ENCODE data around the gene WWOX.

WWOX gene

DNA sequence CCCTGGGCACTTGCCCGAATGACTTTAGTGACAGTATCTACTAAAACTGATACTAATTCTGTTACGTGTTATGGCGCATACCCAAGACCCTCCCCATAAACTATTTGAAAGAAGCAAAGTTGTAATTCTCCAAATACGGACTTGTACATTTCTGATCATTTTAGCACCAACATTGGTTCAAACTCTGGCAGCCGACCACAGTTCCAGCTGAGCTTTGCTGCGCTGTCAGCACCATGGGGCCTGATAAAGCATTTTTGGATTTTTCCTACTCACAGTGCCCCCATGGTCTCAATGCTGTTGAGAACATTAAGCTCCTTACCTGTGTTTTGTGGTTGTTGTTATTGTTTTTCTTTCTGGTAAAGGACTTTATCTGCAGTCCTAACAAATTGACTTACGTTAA lies 1040.3 kb downstream of the WWOX start:
- Histone ChIP-seq H3K27me3 (ENCODE audit: insufficient read depth, low read length, poor library complexity) (no peaks in the 10 kb centered on the region), H2BK15ac (replicated peaks; ENCODE audit: low read depth) (no peak overlapping the region), H3K9ac (ENCODE audit: low read length) (no peak overlapping the region), H3K27ac (ENCODE audit: low read depth, low read length) (no peak overlapping the region), H3K4me3 (ENCODE audit: low read length) (no peak overlapping the region), H4K8ac (ENCODE audit: low read depth, low read length) (no peak overlapping the region), H2BK120ac (ENCODE audit: low read depth, low read length) (no peak overlapping the region), H2AK5ac (ENCODE audit: low read length) (no peak overlapping the region), H3K36me3 (ENCODE audit: control insufficient read depth, insufficient read depth, low read length) (no peaks in the 10 kb centered on the region), H3K4me2 (ENCODE audit: low read length) (no peak overlapping the region), H3K4me1 (ENCODE audit: control insufficient read depth, low read depth, low read length) (no peaks in the 10 kb centered on the region), H3K18ac (ENCODE audit: low read length) (no peak overlapping the region), H4K5ac (ENCODE audit: low read length) (no peak overlapping the region), H3K79me2 (ENCODE audit: control insufficient read depth, insufficient read depth, low read length) (no peaks in the 10 kb centered on the region), H3K56ac (ENCODE audit: low read length) (no peak overlapping the region), H2BK5ac (ENCODE audit: low read length) (no peak overlapping the region), H3K79me1 (ENCODE audit: low read length) (no peaks in the 10 kb centered on the region), H3K4ac (ENCODE audit: low read depth, low read length) (no peak overlapping the region), H3K23ac (ENCODE audit: low read length) (no peak overlapping the region)
- no peak for DNase-seq
- WGBS (ENCODE audit: extremely low coverage, insufficient coverage, low lambda C conversion rate): no CpG with 5 or more reads among the region's 7 CpGs

DNA sequence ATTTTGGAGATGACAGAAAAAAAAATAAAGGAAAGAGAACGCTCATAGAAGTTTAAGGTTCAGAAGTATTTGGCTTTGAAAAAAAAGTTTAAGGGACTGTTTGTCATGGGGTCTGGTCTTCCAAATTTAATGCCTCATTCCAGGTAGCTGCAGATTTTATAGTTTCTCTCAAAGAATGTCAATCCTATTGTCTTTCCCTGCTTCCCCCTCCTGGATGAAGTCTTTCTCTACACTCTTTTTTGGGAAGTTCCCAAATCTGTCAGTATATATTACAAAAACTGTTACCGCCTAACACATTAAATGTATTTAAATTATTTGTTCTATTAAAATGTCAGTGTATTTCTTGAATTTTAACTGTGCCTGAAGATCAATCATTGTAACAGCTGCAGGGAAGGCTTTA lies 1043.6 kb downstream of the WWOX start:
- Histone ChIP-seq H3K79me1 (ENCODE audit: low read length) (no peaks in the 10 kb centered on the region), H3K4me1 (ENCODE audit: control insufficient read depth, low read depth, low read length) (no peaks in the 10 kb centered on the region), H3K4ac (ENCODE audit: low read depth, low read length) (no peak overlapping the region), H2BK5ac (ENCODE audit: low read length) (no peak overlapping the region), H3K18ac (ENCODE audit: low read length) (no peak overlapping the region), H4K8ac (ENCODE audit: low read depth, low read length) (no peak overlapping the region), H3K4me2 (ENCODE audit: low read length) (no peak overlapping the region), H2BK15ac (replicated peaks; ENCODE audit: low read depth) (no peak overlapping the region), H3K36me3 (ENCODE audit: control insufficient read depth, insufficient read depth, low read length) (no peaks in the 10 kb centered on the region), H3K27me3 (ENCODE audit: insufficient read depth, low read length, poor library complexity) (no peaks in the 10 kb centered on the region), H3K4me3 (ENCODE audit: low read length) (no peak overlapping the region), H2BK120ac (ENCODE audit: low read depth, low read length) (no peak overlapping the region), H4K5ac (ENCODE audit: low read length) (no peak overlapping the region), H3K27ac (ENCODE audit: low read depth, low read length) (no peak overlapping the region), H3K9ac (ENCODE audit: low read length) (no peak overlapping the region), H2AK5ac (ENCODE audit: low read length) (no peak overlapping the region), H3K23ac (ENCODE audit: low read length) (no peak overlapping the region), H3K79me2 (ENCODE audit: control insufficient read depth, insufficient read depth, low read length) (no peaks in the 10 kb centered on the region), H3K56ac (ENCODE audit: low read length) (no peak overlapping the region)
- no peak for DNase-seq
- WGBS (ENCODE audit: extremely low coverage, insufficient coverage, low lambda C conversion rate): no CpG with 5 or more reads among the region's 2 CpGs

DNA sequence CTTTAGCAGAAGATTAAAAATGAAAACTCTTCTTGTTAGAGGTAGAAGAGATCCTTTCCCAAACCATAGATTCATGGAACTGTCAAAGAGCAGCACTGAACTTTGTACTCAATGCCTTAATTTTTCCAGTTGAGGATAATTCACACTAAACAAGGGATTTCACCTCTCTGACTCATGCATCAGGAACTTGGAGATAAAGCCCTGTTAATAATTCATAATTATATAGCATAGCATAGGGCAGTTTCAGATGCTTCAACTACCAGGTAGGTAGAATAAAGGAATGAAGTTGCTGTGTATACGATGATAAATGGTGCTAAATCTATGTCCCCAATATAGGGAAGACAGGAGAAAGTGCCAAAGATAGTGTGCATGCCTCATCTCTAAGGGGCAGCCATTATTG lies 1050.7 kb downstream of the WWOX start:
- H3K79me1 ChIP-seq (ENCODE audit: low read length): no peaks in the 10 kb centered on the region
- H3K4me1 ChIP-seq (ENCODE audit: control insufficient read depth, low read depth, low read length): no peaks in the 10 kb centered on the region
- H3K27ac ChIP-seq (ENCODE audit: low read depth, low read length): no peak overlapping the region
- DNase-seq: no peak
- no peak overlapping the region for H3K56ac ChIP-seq (ENCODE audit: low read length)
- H3K18ac ChIP-seq (ENCODE audit: low read length): no peak overlapping the region
- no peak overlapping the region for H3K23ac ChIP-seq (ENCODE audit: low read length)
- no peak overlapping the region for H2BK120ac ChIP-seq (ENCODE audit: low read depth, low read length)
- no peak overlapping the region for H4K8ac ChIP-seq (ENCODE audit: low read depth, low read length)
- H3K27me3 ChIP-seq (ENCODE audit: insufficient read depth, low read length, poor library complexity): no peaks in the 10 kb centered on the region
- H2BK5ac ChIP-seq (ENCODE audit: low read length): no peak overlapping the region
- WGBS (ENCODE audit: extremely low coverage, insufficient coverage, low lambda C conversion rate): no CpG with 5 or more reads among the region's 1 CpG
- no peak overlapping the region for H4K5ac ChIP-seq (ENCODE audit: low read length)
- H3K4me2 ChIP-seq (ENCODE audit: low read length): no peak overlapping the region
- H2AK5ac ChIP-seq (ENCODE audit: low read length): no peak overlapping the region
- no peaks in the 10 kb centered on the region for H3K79me2 ChIP-seq (ENCODE audit: control insufficient read depth, insufficient read depth, low read length)
- no peak overlapping the region for H3K4ac ChIP-seq (ENCODE audit: low read depth, low read length)
- H3K9ac ChIP-seq (ENCODE audit: low read length): no peak overlapping the region
- H3K36me3 ChIP-seq (ENCODE audit: control insufficient read depth, insufficient read depth, low read length): no peaks in the 10 kb centered on the region
- no peak overlapping the region for H2BK15ac ChIP-seq (replicated peaks; ENCODE audit: low read depth)
- H3K4me3 ChIP-seq (ENCODE audit: low read length): no peak overlapping the region

DNA sequence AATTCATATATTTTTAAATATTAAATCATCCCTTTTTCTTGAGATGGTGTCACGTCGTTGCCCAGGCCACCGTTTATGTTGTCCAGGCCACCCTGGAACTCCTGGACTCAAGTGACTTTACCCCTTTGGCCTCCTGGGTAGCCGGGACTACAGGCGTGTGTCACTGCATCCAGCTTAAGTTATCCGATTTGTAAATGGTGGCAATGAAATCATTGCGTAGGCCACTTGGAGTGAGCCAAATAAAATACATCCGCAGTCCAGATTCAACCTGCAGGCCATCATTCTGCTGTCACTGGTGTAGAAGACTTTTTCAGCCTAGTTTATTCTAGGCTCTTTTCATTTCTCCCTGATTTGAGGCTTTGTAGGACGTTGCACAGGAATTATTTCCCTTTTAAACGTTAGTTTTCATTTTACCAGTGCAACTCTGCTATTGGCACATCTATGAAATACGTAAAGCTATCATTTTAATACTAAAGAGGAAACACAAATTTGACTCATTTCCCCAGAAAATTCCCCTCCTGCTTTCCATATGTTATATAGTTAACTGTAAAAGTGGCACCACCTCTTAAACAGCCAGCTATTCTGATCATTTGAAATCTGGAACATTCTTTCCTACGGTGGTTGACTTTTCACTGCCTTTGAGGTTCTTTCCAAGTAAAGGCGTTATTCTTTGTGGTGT lies 1051.3 kb downstream of the WWOX start:
- Histone ChIP-seq H4K5ac (ENCODE audit: low read length) (no peak overlapping the region), H3K4me1 (ENCODE audit: control insufficient read depth, low read depth, low read length) (no peaks in the 10 kb centered on the region), H3K56ac (ENCODE audit: low read length) (no peak overlapping the region), H3K27ac (ENCODE audit: low read depth, low read length) (no peak overlapping the region), H2BK120ac (ENCODE audit: low read depth, low read length) (no peak overlapping the region), H3K36me3 (ENCODE audit: control insufficient read depth, insufficient read depth, low read length) (no peaks in the 10 kb centered on the region), H2BK5ac (ENCODE audit: low read length) (no peak overlapping the region), H4K8ac (ENCODE audit: low read depth, low read length) (no peak overlapping the region), H3K9ac (ENCODE audit: low read length) (no peak overlapping the region), H3K79me2 (ENCODE audit: control insufficient read depth, insufficient read depth, low read length) (no peaks in the 10 kb centered on the region), H3K18ac (ENCODE audit: low read length) (no peak overlapping the region), H3K4me3 (ENCODE audit: low read length) (no peak overlapping the region), H2AK5ac (ENCODE audit: low read length) (no peak overlapping the region), H2BK15ac (replicated peaks; ENCODE audit: low read depth) (no peak overlapping the region), H3K4ac (ENCODE audit: low read depth, low read length) (no peak overlapping the region), H3K79me1 (ENCODE audit: low read length) (no peaks in the 10 kb centered on the region), H3K27me3 (ENCODE audit: insufficient read depth, low read length, poor library complexity) (no peaks in the 10 kb centered on the region), H3K4me2 (ENCODE audit: low read length) (no peak overlapping the region), H3K23ac (ENCODE audit: low read length) (no peak overlapping the region)
- whole genome bisulfite sequencing (ENCODE audit: extremely low coverage, insufficient coverage, low lambda C conversion rate): no CpG with 5 or more reads among the region's 13 CpGs
- DNase-seq: no peak

DNA sequence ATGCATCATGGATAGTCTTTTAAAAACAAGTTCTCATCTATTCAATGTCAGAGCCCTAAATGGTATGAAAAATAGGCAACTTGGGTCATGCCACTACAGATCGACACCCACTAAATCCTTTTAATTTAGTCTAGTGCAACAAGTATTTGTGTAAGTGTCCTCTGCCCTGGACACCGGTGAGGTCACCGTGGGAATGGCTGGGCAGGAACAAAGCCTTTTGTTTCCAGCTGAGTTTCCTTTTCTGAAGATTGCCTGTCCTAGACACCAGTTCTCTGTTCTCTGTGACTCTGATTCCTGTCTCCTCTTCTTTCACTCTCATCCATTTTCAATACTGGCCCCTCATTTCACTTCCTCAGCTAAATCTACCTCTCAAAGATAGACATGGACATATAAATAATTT lies 1054.6 kb downstream of the WWOX start:
- H3K36me3 ChIP-seq (ENCODE audit: control insufficient read depth, insufficient read depth, low read length): no peaks in the 10 kb centered on the region
- H3K56ac ChIP-seq (ENCODE audit: low read length): no peak overlapping the region
- no peak overlapping the region for H3K23ac ChIP-seq (ENCODE audit: low read length)
- no peak overlapping the region for H2BK5ac ChIP-seq (ENCODE audit: low read length)
- no peak overlapping the region for H2BK15ac ChIP-seq (replicated peaks; ENCODE audit: low read depth)
- peaks cover 3% of the 10 kb centered on the region for H3K4me1 ChIP-seq (ENCODE audit: control insufficient read depth, low read depth, low read length)
- no peak overlapping the region for H3K4me2 ChIP-seq (ENCODE audit: low read length)
- H3K79me2 ChIP-seq (ENCODE audit: control insufficient read depth, insufficient read depth, low read length): no peaks in the 10 kb centered on the region
- H3K4me3 ChIP-seq (ENCODE audit: low read length): no peak overlapping the region
- H3K4ac ChIP-seq (ENCODE audit: low read depth, low read length): no peak overlapping the region
- H3K18ac ChIP-seq (ENCODE audit: low read length): no peak overlapping the region
- no peaks in the 10 kb centered on the region for H3K79me1 ChIP-seq (ENCODE audit: low read length)
- no peak overlapping the region for H2AK5ac ChIP-seq (ENCODE audit: low read length)
- no peaks in the 10 kb centered on the region for H3K27me3 ChIP-seq (ENCODE audit: insufficient read depth, low read length, poor library complexity)
- no peak overlapping the region for H3K9ac ChIP-seq (ENCODE audit: low read length)
- no peak overlapping the region for H2BK120ac ChIP-seq (ENCODE audit: low read depth, low read length)
- no CpG with 5 or more reads among the region's 3 CpGs for WGBS (ENCODE audit: extremely low coverage, insufficient coverage, low lambda C conversion rate)
- no peak overlapping the region for H4K8ac ChIP-seq (ENCODE audit: low read depth, low read length)
- no peak overlapping the region for H3K27ac ChIP-seq (ENCODE audit: low read depth, low read length)
- H4K5ac ChIP-seq (ENCODE audit: low read length): no peak overlapping the region
- DNase-seq: no peak

DNA sequence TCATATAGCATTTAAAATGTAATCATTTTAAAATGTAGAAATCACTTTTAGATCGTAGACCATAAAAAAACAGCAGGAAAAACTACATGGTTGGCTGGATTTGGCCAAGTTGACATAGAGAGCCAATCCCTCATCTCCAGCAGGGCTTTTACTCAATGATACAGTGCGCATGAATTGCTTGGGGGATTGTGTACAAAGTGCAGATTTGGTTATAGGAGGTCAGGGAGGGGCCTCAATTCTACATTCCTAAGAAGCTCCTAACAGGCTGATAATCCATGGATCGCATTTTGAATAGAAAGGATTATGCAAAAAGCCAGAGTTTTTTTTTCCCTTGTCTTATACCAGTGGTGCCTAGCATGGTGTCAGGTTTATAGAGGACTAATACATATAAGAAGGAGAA lies 1056.0 kb downstream of the WWOX start:
- H2BK120ac ChIP-seq (ENCODE audit: low read depth, low read length): no peak overlapping the region
- H2BK5ac ChIP-seq (ENCODE audit: low read length): no peak overlapping the region
- no peak overlapping the region for H3K23ac ChIP-seq (ENCODE audit: low read length)
- H3K4me2 ChIP-seq (ENCODE audit: low read length): no peak overlapping the region
- H3K4ac ChIP-seq (ENCODE audit: low read depth, low read length): no peak overlapping the region
- H3K18ac ChIP-seq (ENCODE audit: low read length): no peak overlapping the region
- no peak overlapping the region for H3K4me3 ChIP-seq (ENCODE audit: low read length)
- H3K9ac ChIP-seq (ENCODE audit: low read length): no peak overlapping the region
- peaks cover 3% of the 10 kb centered on the region for H3K4me1 ChIP-seq (ENCODE audit: control insufficient read depth, low read depth, low read length)
- no peaks in the 10 kb centered on the region for H3K79me2 ChIP-seq (ENCODE audit: control insufficient read depth, insufficient read depth, low read length)
- H3K27me3 ChIP-seq (ENCODE audit: insufficient read depth, low read length, poor library complexity): no peaks in the 10 kb centered on the region
- no peak overlapping the region for H4K8ac ChIP-seq (ENCODE audit: low read depth, low read length)
- no peak overlapping the region for H2BK15ac ChIP-seq (replicated peaks; ENCODE audit: low read depth)
- no peaks in the 10 kb centered on the region for H3K36me3 ChIP-seq (ENCODE audit: control insufficient read depth, insufficient read depth, low read length)
- DNase-seq: no peak
- no peak overlapping the region for H4K5ac ChIP-seq (ENCODE audit: low read length)
- H3K56ac ChIP-seq (ENCODE audit: low read length): no peak overlapping the region
- no peaks in the 10 kb centered on the region for H3K79me1 ChIP-seq (ENCODE audit: low read length)
- H3K27ac ChIP-seq (ENCODE audit: low read depth, low read length): no peak overlapping the region
- WGBS (ENCODE audit: extremely low coverage, insufficient coverage, low lambda C conversion rate): no CpG with 5 or more reads among the region's 3 CpGs
- H2AK5ac ChIP-seq (ENCODE audit: low read length): no peak overlapping the region

Measured in mesendoderm (in vitro differentiated cells).